ENCODE measurements around the gene GIGYF2. TPM values are rescaled to one million over a fixed set of nuclear protein-coding genes. Genes with fewer than 3 reads are reported as not detected.

The GIGYF2 gene
- total RNA-seq, 1 donor from 2014 or later = 46.7 TPM

GRCh38 chr2:232877940-232878511 lies 180.9 kb downstream of the GIGYF2 start:
- TF ChIP-seq CTCF (IDR thresholded peaks at IDR 0.05; ENCODE audit: insufficient read depth, low read length, poor library complexity, severe bottlenecking) = no peak
- DNase-seq (ENCODE audit: low read depth) = no peak
- no peaks in the 10 kb centered on the region for H3K36me3 ChIP-seq (ENCODE audit: control insufficient read depth, insufficient read depth, low read length)
- no peak overlapping the region for H3K4me3 ChIP-seq (ENCODE audit: low read depth, low read length)
- peaks cover 2% of the 10 kb centered on the region for H3K27me3 ChIP-seq (ENCODE audit: control insufficient read depth, insufficient read depth, low read length)

GRCh38 chr2:232878855-232879617 lies 181.9 kb downstream of the GIGYF2 start:
- no peak for DNase-seq (ENCODE audit: low read depth)
- H3K4me3 ChIP-seq (ENCODE audit: low read depth, low read length) = no peak overlapping the region
- TF ChIP-seq CTCF (IDR thresholded peaks at IDR 0.05; ENCODE audit: insufficient read depth, low read length, poor library complexity, severe bottlenecking) = no peak
- H3K27me3 ChIP-seq (ENCODE audit: control insufficient read depth, insufficient read depth, low read length) = peaks cover 2% of the 10 kb centered on the region
- no peaks in the 10 kb centered on the region for H3K36me3 ChIP-seq (ENCODE audit: control insufficient read depth, insufficient read depth, low read length)

- Histone ChIP-seq H3K27me3 (ENCODE audit: control insufficient read depth, insufficient read depth, low read length) (peaks cover 2% of the 10 kb centered on the region), H3K36me3 (ENCODE audit: control insufficient read depth, insufficient read depth, low read length) (no peaks in the 10 kb centered on the region), H3K4me3 (ENCODE audit: low read depth, low read length) (no peak overlapping the region)
- no peak for TF ChIP-seq CTCF (IDR thresholded peaks at IDR 0.05; ENCODE audit: insufficient read depth, low read length, poor library complexity, severe bottlenecking)
- DNase-seq (ENCODE audit: low read depth) = no peak
These were observed 182.7 kb downstream of the GIGYF2 start for GRCh38 chr2:232879618-232880494.

GRCh38 chr2:232880764-232881351 lies 183.7 kb downstream of the GIGYF2 start:
- Histone ChIP-seq H3K27me3 (ENCODE audit: control insufficient read depth, insufficient read depth, low read length) (no peaks in the 10 kb centered on the region), H3K36me3 (ENCODE audit: control insufficient read depth, insufficient read depth, low read length) (no peaks in the 10 kb centered on the region), H3K4me3 (ENCODE audit: low read depth, low read length) (no peak overlapping the region)
- DNase-seq (ENCODE audit: low read depth) = no peak
- no peak for TF ChIP-seq CTCF (IDR thresholded peaks at IDR 0.05; ENCODE audit: insufficient read depth, low read length, poor library complexity, severe bottlenecking)

GRCh38 chr2:232882085-232882484 lies 185.0 kb downstream of the GIGYF2 start:
- DNase-seq (ENCODE audit: low read depth) = no peak
- TF ChIP-seq CTCF (IDR thresholded peaks at IDR 0.05; ENCODE audit: insufficient read depth, low read length, poor library complexity, severe bottlenecking) = no peak
- Histone ChIP-seq H3K27me3 (ENCODE audit: control insufficient read depth, insufficient read depth, low read length) (no peaks in the 10 kb centered on the region), H3K36me3 (ENCODE audit: control insufficient read depth, insufficient read depth, low read length) (no peaks in the 10 kb centered on the region), H3K4me3 (ENCODE audit: low read depth, low read length) (no peak overlapping the region)
